IPS DF 4.7 (cell line): ENCODE data around the gene GPX3.

ENCODE experiments used
- DNase-seq: peaks from one replicate; pipeline ENCODE4 v3.0.0-alpha.2; 2013; ENCODE audit warnings: low spot score; ENCODE audit errors: extremely low read depth

The GPX3 gene, protein sequence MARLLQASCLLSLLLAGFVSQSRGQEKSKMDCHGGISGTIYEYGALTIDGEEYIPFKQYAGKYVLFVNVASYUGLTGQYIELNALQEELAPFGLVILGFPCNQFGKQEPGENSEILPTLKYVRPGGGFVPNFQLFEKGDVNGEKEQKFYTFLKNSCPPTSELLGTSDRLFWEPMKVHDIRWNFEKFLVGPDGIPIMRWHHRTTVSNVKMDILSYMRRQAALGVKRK

DNA sequence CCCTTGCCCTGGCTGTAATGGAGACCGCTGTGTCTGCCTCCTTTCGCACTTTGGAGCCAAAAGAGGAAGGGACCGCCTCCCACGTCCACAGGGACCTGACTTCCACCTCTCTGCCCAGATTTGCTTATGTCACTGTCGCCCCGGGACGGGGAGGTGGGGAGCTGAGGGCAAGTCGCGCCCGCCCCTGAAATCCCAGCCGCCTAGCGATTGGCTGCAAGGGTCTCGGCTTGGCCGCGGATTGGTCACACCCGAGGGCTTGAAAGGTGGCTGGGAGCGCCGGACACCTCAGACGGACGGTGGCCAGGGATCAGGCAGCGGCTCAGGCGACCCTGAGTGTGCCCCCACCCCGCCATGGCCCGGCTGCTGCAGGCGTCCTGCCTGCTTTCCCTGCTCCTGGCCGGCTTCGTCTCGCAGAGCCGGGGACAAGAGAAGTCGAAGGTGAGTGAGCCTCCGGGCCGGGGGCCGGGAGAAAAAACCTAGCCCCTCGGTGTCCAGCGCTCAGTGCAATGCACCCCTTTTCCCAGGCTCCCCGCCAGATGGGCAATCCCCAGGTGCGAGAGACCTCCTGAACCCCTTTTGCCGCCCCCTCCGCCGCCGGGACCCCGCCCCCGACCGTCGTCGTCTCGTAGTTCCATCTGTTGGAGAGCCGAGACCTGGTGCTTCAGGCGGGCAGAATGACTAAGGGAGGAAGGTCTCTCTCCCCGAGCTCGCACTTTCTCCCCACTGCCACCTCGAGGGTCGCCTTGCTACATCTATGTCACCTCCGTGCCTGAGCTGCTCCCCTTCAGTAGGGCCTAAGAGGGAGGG lies at the start of gene GPX3:
Gene GPX3, plus strand, starts transcription at position 288 of the 807 bp plus-strand sequence. Its CDS starts 64 bp downstream, at position 352.
- peak; percentile 49 for DNase-seq

DNA sequence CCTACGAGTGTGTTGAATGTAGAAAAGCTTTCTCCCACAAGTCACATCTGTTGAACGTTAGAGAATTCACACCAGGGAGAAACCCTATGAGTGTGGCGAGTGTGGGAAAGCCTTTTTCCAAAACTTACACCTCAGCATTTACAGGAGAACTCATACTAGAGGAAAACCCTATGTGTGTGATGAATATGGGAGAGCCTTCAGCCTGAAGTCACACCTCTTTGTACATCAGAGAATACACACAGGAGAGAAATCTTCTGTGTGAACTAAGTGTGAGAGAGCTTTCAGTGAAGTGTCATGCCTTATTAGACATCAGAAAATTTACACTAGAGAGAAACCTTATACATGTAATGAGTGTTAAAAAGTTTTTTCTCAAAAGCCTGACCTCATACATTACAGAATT lies 41.8 kb upstream of the GPX3 start:
- no peak for DNase-seq

DNA sequence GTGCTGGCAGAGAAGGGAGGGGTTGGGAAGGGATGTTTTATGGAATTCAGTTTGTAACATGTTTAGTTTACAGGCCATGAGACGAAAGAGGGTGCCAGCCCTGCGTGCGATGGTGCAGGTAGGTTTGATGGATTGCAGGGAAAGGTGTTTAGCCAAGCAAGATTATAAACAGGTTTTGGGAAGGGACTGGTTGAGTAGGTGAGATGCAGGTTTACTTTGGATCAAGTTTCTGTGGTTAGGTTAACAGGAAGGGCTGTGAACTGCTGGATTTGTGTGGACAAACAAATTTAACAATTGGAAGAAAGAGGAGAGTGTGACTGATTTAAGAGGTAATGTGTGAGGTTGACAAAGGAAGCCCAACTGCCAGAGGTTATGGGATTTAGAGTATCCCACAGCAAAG lies 32.6 kb upstream of the GPX3 start:
- DNase-seq = no peak

DNA sequence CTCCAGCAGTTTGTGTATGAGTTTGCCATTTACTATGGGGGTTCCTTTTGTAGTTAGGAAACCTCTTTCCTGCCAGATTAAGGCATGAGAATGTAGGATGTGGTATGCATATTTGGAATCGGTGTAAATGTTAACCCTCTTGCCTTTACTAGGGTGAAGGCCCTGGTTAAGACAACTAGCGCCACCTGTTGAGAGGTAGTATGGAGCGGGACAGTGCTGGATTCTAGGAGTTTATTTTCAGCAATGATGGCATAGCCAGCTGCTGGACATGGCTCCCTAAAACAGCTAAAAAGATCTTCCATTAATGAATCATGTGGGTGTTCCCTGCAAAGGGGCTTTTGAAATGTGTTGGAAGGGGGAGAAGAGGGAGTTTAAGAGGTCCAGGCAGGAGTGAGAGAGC lies 30.7 kb upstream of the GPX3 start:
- peak; percentile 25 for DNase-seq

DNA sequence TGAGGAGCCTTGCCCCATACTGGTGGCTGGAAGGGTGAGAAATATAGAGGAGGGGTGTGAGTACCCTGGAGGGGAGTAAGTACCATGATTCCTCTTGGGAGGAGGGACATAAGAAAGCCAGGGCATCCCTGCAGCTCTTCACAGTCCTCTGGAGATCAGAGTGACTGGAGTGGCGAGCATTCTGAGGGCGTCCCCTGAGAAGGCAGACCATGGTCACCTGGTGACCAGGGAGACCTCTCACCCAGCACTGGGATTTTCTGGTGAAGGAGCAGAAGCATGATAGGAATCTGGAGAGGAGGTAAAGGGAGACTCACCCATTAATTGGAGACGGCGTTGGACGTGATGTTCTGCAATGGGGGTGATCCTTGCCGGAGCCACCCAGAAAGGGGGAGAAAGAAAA lies 27.7 kb upstream of the GPX3 start:
- no peak for DNase-seq

DNA sequence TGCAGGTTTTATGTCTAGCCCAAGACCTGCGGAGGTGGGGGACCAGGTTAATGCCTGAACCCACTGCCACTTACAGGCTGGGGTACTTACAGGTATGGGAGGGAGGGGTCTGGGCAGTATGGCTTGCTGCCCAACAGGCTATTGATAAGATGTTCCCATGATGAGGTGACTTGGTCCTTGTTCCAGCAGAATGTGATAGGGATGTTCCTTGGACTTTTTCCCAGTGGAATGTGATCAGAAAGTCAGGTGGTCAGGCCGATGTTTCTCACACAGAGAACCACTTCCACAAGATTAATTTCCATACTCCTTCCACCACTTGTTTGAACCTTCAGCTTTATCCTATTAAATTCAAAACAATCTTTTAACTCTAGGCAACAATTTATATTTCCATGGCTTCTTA lies 27.0 kb upstream of the GPX3 start:
- no peak for DNase-seq

DNA sequence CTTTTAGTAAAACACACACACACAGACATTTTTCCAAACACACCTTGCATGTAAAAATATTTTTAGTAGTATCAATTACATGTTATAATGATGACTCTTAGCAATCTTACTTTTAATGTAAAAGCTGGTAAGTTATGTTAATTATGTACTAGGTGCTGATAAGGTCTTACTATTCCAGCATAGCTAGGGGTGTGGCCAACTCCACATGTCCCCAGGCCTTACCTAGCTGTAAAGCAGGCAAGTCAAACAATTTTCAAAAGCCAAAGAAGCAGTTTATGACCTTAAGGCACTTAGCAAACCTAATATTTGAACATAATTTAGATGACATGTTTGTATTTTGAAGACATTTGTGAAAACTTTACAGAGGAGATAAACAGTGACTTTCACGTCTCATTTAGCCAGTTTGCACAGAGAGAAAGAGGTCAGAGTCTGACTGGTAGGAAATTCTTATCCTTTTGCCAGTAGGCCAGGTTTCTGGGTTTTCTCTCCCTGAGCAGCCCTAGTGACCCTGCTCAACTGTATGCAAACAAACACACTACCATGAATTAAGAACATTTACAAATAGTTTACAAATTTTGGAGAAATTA lies 26.5 kb upstream of the GPX3 start:
- no peak for DNase-seq

DNA sequence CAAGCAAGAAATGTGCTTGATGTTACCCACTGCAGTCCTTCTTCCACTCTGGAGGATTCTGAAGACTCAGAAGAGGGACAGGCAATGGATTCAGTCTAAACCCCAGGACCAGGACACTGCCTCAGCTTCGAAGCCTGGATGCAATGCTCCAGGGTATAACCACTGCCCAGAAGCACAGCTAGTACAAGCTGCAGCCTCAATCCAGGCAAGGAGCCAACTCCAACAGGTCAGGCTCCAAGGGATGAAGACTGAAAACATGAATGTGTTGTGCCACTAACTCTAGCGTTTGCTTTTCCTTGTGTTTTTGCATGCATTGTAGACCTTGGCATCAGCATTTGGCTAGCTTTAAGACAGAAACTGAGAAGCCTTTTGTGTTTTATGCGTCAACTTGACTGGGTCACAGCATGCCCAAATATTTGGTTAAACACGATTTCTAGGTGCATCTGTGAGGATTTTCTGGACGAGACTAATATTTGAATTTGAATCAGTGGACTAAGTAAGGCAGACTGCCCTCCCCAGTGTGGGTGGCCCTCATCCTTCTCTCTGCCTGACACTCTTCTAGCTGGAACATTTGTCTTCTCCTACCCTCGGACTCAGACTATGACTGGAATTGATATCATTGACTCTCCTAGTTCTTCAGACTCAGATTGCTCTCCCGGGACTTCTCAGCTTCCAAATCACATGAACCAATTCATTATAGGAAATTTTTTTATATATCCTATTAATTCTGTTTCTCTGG lies 20.5 kb upstream of the GPX3 start:
- DNase-seq = no peak

DNA sequence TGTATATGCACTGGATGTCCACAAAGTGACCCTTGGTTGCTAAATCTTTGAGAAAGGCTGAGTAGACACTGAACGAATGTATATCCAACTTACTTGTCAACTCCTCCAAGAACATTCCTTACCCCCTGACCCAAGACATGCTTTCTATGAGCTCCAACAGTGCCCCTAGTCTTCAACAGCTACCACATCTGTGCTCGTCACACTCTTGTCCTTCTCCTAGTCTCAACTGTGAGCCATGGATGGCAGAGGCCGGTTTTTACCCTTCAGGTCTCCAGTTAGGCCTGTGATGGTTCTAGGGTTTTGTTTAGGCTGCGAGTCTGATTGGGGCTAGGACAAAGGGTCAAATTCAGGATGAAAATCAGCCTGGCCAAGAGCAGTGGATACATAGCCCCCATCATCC lies 19.0 kb upstream of the GPX3 start:
- no peak for DNase-seq

DNA sequence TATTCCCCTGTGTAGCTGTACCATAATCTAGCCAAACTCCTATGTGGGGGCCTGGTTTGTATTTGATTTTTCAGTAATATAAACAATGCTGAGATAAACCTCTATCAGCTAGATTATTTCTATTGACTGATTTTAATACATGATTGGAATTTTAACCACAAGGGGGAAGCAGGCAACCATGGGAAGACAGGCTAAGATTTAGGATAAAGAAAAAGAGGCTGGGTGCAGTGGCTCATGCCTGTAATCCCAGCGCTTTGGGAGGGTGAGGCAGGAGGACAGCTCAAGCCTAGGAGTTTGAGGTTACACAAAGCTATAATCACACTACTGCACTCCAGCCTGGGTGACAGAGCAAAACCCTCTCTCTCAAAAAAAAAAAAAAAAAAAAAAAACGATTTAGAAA lies 18.1 kb upstream of the GPX3 start:
- DNase-seq = no peak

DNA sequence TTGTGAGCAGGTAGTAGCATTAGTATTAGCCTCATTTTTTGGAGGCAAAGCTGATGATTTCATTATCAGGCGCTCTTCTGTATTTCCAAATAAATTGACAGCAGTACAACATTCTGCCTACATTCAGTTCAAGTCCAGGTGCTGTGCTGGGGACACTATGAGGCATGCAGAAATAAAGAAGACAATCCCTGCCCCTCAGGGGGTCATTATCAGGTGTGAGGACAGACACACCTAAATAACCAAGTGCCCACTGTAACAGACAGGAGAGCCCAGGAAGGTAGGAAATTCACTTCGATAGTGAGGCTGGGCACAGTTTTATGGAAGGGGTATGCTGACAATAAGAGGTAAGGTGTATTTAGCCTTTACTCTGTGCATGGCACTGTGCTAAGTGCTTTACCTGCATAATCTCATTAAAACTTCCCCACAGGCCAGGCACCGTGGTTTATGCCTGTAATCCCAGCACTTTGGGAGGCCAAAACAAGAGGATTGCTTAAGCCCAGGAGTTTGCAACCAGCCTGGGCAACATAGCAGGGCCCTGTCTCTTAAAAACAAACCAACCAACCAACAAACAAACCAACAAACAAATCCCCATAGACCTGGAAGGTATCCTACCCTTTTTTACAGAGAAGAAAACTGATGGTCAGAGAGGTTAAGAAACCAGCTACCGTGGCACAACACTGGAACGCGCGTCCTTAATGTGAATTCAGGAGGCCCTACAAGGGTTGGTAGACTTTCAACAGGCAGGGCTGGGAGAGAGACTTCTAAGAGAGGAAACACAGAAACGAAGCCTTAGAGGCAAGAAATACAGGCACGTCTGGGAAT lies 17.5 kb upstream of the GPX3 start:
- no peak for DNase-seq

DNA sequence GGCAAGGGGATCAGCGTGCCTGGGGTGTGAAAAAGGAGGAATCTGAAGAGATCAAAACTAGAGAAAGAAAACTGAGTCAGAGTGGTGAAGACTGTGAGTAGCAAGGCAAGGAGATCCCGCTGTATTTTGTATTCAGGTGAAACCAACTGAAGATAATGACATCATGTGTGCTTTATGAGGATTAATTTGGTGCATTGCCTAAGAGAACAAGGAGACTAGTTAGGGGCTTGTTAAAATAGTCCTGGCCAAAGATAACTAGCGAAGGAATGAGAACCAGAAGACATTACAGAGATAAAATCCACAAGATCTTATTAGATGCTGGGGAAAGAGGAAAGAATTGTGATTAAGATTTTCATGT lies 16.9 kb upstream of the GPX3 start:
- DNase-seq = no peak

DNA sequence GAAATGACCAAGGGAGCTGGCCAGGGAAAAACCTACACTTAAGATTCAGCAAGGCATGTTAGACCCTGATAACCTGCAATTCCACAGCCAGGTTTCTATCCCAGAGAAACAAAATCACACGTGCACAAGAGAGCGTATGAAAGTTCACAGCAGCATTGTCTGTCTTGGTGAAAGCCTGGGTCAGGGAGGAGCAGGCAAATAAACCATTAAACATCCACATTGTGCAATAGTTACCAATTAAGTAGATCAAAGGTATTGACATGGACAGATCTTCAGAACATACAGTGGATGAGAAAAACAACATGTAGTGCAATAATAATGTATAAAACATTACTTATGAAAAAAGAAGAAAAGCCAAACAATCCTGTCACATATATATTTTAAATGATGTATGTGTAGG lies 15.9 kb upstream of the GPX3 start:
- no peak for DNase-seq

DNA sequence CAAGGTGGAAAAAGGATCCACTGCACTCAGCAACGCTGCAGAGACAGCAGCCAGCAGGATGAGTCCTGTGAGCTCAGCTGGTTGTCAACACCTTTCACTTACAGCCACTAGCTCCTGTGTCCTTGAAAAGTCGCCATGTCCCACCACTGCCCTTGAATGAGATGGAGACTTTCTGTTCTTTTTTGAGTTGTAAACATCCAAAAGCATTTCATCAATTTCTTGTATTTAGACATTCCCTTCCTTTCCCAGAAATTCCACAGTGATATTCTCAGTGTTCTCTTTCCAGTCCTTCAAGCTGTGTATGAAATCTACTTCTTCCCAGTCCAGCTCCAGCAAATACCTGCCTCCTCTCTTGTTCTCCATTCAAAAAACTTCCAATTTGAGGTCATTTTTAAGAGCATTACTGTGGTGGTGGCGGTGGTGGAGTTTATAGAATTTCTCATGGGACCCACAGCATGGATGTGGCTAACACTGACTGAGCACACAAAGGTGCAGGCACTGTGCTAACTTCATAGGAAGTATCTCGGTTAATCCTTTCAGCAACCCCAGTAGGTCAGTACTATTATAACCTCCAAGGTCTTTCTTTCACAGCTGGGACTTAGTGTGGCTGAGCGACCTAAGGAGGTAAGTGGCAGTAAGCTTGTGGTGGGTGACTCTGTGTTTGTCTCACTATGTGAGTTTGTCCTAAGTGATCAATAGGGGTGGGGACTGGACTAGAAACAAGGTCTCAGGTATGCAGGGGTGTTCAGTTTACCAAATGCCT lies 15.0 kb upstream of the GPX3 start:
- no peak for DNase-seq

DNA sequence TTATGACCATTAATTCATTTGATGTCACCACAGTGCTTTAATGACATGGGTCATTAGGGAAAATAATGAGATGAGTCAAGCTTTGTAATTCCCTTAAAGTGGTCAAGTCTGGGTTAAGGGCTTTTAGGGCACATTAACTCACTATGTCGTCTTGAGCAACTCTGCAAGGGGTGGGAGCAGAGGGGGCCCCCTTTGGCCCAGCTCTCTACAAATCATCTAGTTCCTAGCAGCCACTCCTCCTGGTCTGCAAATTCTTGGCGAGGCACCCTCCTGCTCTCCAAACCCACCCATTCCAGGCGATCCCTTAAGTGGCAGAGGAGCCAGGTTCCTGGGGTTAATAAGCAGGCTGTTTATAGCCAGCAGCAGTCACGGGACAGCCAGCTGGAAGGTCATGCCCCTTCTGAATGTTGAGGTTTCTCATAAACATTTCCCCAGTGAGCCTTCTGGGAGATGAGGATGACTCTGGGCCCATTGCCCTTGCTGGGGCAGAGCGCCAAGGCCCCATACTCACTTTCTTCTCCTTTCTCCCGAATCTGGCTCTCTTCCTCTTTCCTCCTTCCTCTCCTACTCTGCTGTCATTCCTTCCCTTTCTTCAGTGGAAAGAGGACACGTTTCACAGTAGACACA lies 14.3 kb upstream of the GPX3 start:
- no peak for DNase-seq

DNA sequence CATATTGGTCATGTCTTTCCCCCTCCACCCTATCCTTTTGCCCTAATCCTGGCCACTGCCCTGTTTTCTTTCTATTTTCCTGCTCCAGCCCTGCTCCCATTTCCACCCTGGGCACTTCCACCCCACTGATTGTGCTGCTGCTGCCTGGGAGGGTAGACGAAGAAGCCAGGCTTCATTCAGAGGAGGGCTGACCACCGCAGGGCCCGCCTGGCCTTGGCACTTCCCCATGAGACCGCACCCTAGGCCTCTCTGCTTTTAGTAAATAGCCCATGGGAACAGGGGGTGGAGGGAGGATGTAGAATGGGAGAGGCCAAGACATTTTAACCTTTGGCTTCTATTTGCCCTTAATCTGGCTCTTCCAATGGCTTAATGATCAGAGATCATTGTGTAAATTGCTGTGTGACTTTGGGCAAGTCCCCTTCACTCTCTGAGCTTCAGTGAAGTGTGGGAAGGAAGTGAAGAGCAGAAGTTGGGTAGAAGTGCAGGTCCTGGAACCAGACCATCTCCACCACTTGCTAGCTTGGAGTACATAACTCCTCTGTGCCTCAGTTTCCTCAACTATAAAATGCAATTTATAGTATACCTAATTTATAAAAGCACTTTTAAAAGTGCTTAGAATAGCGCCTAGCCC lies 13.6 kb upstream of the GPX3 start:
- DNase-seq = no peak

DNA sequence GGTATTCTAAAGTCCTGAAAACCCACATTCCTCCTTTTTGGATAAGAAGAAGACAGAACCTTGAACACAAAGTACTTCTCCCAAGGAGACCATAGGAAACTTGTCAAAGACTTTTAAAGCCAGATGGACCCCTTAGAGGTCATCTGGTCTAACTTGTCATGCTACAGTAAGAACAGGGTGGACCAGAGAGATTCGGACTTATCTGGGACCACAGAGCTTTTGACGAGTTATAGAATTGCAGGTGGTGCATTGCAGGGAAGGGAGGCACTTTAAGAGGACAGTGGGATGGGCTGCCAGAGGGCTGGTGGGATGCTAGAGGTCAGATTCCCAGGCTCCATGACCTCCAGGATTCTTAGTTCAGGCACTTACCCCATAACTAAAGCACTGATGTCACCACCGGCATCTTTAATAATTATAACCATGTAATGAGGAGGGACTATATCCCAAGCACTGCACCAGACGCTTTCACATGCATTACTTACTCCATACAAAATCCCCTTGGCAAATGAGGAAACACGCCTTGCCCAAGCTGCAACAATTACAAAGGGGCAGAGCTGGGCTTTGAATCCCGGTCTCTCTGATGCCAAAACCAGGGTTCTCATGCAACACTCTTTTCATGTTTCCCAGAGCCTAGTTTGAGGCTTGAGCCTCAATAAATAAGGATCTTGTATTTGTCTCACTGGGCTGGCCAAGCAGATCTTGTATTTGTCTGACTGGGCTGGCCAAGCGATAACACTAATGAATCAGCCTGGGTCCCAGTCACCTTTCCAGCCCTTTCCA lies 12.8 kb upstream of the GPX3 start:
- DNase-seq = no peak

DNA sequence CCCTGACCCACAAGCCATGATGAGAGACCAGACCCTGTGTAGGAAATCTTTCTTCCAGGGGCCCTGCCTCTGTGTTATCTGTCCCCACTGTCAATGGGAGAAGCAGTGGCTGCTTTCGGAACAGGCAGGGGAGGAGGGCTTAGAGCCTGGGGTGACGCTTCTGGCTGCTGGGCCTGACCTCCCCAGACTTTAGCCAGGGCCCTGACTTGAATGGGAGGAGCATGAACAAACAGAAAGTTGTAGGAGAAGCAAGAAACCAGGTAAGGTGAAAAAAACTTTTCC lies 12.2 kb upstream of the GPX3 start:
- no peak for DNase-seq

DNA sequence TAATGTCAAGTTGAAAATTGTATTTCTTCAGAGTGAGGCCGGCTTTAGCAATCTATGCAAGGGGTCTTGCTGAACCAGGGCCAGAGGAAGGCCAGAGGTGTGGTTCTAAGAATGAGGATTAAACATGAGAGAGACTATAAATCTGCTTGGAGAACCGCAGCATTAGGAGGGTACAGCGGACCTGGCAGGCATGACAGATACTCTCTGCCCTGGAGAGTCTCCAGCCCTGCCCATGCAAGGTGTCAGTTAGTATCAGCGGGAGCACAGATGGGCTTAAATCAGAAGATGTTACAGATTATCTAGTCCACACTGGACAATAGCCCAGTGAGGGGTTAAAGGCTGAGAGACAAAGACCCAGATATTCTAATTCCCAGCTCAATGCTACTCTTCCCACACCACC lies 11.5 kb upstream of the GPX3 start:
- no peak for DNase-seq
